Pulmonary artery endothelial cell (primary cell): ENCODE data around the gene BARX2. TPM values are rescaled to one million over a fixed set of nuclear protein-coding genes. Genes with fewer than 3 reads are reported as not detected.

Experiments used
- DNase-seq: peaks from one replicate; pipeline ENCODE4 v3.0.0-alpha.2; 2011; ENCODE audit warnings: low read depth, low spot score
- total RNA-seq: library from RNA; depleted of rRNA; stranded (reverse); fragments of >200 nt; gene quantifications from 2 replicates; pipeline ENCODE4 v1.2.3, GENCODE V29; 2014

BARX2 gene
- total RNA-seq, 1 donor from 2014 or later, result not detected

DNA sequence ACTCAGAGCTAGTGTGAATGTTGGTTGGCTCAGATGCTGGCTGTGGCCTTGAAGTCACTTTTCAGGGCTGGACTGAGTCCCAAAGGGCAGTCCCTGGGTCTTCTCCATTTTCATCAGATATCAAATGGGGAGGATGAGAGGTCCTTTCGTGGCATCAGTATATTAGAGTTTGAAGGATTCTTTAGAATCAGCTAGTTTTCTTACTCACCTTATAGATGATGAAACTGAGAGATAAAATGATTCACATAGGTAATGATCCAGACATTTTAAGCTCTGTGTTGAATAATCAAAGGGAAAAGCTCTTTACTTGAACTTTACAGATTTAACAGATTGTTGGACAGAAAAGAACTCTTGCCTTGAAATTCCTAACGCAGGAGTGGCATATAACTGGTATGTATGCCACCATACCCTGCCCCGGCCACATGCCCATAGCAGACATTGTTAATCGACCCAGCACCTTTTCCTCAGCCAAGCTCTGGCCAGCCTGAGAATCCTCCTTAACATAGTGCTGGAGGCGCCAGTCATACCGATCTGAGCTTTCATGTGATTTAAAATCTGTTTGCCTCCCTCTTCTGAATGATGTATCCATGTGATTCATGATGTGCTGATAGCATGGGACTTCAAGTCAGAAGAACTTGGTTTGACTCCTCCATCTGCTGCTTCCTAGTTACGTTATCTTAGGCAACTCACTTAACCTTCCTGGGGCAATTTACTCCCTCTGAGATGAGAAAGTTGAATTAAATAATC, 60.0 kb downstream of the BARX2 start:
- DNase-seq, result no peak

DNA sequence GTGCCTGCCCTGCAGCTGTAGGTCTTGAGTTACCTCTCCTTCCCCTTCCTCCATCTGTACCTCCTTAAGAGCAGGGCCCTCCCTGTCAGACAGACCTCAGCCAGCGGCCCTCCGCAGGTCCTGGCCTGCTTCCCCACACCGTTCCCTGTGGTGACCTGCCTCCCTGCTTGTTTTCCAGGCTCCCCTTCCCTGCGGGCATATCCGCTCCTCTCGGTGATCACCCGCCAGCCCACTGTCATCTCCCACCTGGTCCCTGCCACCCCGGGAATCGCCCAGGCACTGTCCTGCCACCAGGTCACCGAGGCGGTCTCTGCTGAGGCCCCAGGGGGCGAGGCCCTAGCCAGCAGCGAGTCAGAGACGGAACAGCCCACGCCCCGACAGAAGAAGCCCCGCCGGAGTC, 60.9 kb downstream of the BARX2 start:
- DNase-seq, result no peak

DNA sequence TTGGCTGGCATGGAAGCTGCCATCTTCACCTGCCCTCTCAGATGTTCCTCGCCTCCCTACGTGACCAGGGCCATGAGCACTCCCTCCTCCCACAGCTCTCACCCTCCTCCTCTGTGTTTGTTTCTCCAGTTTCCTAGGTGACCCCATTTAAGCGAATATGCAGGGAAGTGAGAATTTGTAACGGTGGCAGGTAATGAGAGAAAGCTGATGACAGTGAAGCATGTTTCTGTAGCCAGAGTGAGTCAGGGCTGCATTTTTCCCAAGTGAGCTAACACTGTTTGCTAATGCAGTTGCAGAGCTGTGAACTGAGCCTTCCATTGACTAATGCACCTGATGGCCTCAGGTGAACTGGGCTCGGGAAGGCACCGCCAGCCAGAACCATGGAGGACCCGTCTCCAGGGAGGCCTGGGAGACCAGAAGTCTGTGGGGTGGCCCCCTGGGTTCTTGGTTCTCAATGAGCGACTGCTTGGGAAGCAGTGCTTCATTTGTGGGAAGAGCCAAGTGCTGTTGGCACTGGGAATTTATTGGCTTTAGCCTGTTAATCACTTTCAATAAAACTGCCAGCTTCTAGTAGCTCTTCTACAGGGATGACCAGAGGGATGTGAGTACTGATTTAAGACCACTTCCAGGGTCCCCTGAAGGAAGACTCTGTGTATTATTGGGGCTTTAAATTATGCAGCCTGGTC, 64.5 kb downstream of the BARX2 start:
- DNase-seq, result no peak

DNA sequence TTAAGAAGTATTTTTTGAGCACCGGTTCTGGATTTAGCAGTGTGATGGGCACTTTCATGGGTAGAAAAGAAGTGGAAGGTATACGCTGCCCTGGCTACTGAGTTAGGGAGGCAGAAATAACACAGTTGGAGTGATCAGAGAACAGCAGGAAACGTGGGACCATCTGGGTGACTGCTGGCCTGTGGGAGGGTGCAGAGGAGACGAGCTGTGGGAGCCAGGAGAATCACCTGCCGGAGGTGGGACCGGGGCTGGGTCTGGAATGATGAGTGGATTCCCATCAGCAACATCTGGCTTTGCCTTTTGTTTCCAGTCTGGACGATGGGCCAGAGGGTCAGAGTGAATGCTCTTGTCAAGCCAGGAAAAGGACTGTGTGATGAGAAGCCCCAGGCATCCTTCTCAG, 66.5 kb downstream of the BARX2 start:
- DNase-seq, result no peak

DNA sequence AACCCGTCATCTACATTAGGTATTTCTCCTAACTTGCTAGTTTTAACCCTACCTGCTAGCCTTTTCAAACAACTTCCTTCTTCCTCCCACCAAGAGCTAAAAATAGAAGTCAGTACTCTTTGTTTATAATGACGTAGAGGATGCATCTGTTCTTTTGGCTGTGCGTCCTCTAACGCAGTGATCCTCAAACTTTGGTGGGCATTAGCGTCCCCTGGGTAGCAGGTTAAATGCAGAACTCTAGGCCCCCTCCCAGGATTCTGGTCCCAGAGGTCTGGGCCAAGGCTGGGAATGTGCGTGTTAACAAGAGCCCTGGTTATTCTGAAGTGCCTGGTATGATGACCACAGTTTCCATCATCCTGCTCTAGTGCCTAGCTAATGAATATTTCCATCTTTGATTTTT, 67.6 kb downstream of the BARX2 start:
- no peak for DNase-seq

DNA sequence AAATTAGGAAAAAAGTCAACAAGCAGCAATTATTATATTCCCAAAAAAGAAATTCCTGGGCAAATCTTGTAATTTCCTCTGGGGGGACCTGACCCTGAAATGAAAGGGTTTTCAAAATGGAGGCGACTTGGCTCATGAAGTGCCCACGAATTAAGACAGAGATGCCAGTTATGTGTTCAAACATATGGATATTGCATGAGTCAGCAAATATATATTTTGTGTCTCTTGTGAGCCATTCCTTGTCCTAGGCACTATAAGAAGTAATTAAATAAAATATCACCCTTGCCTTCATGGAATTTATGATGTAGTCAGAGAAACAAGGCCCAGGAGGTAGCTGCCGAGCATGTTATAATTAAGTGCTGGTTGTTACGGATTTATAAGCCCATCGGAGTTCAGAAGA, 68.6 kb downstream of the BARX2 start:
- no peak for DNase-seq

DNA sequence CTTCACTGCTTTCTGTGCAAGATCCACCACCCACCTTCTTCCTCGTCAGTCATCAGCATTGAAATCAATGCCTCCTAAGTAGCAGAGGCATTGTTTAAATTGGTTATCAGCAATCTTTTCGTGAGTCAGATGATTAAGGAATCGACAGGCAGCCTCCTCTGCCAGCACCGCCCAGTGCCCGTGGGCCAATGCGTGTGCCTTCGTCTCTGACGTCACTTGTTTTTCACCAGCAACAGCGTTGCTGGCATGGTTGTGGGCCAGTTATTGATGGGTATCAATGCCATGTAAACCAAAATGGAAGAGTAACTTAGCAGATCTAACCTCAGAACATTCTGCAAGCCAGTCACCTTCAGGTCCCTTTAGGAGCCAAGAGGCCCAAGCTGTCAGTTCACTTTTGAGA, 69.6 kb downstream of the BARX2 start:
- DNase-seq, result no peak

DNA sequence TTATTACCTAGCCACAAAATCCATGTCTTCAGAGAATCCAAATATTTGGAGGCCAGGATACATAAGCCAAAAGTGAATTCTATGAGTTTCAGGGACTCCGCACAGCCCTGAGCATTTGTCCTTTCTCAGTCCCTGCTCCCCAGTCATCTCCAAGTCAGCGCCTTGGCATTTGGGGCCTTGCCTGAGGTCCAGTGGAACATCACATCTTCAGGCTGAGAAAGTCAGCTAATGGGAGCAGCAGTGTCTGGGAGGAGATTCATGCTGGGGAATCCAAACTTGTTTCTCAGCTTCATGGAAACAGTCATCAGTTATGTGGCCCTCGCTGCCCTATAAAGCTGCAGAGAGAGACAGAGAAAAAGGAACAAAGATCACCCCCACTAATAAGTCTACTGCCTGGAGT, 70.9 kb downstream of the BARX2 start:
- no peak for DNase-seq

DNA sequence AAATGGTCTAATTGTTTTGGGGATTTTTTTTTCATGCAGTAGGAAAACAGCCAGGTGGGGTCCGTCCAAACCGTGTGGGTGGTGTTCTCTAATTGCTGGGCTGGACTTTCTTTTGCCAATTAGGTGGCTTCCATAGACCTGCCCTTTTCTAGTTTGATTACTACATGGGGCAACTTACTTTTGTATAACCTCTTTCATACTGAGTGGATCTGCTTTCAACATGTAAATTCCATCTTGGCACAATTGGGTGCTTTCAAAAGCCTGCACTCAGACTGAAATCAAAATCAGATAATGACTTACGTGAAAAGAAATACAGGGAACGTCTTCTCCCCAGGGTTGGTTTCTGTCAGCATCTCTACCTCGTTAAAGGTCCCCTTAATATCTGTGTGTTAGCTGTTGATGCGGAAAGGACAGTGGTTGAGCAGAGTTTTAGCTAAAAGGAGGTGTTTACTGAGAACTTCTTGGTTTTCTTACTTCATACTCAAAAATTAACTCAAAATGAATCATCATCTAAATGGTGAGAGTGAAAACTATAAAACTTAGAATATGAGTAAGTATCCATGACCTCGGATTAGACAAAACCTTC, 72.1 kb downstream of the BARX2 start:
- no peak for DNase-seq

DNA sequence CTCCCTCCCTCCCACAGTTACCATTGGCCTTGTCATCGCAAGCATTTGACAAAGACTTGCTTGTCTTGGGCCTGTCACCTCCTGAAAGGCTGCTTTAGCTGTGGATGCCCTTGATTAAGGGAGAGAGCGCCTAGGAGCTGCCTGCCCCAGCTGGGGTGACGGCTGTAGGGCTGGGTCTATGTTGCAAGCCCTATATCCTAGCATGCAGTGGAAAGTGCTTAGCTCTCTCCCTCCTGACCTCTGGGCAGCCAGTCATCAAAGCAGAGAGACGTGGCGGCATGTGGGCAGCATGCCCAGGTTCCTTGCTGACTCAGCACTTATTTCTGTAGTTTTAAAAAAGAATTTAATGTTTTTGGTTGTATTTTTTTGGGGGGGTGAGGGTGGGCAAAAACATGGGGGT, 75.9 kb downstream of the BARX2 start:
- DNase-seq, result no peak

DNA sequence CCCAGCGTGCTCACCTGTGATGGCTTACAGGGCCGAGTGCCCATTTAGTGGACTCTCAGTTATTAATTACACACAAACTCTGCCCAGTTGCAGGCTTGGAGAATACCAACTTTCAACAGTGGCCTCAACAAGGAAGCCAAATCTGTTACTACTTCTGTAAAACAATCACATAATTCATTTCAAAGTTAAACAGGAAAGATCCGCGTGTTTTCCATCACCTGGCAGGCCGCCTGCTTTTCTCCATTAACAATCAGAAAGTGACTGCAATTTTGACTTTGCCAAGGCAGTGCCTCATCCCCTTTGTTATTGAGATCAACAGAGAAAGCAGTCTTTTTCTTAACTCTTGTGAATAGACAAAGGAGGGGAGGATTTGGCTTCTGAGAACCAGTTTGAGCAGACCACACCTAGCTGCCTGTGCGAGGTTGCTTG, 77.7 kb downstream of the BARX2 start:
- no peak for DNase-seq

DNA sequence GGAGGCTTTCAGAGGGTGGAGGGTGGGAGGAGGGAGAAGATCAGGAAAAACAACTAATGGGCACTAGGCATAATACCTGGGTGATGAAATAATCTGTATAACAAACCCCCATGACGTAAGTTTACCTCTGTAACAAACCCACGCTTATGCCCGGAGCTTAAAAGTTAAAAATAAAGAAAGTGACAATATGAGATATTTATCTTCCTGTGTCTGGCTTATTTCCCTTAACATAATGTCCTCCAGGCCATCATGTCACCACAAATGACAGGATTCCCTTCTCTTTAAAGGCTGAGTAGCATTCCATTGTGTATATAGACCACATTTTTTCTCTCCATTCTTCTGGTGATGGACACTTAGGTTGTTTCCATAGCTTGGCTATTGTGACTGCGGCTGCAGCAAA, 79.5 kb downstream of the BARX2 start:
- no peak for DNase-seq

DNA sequence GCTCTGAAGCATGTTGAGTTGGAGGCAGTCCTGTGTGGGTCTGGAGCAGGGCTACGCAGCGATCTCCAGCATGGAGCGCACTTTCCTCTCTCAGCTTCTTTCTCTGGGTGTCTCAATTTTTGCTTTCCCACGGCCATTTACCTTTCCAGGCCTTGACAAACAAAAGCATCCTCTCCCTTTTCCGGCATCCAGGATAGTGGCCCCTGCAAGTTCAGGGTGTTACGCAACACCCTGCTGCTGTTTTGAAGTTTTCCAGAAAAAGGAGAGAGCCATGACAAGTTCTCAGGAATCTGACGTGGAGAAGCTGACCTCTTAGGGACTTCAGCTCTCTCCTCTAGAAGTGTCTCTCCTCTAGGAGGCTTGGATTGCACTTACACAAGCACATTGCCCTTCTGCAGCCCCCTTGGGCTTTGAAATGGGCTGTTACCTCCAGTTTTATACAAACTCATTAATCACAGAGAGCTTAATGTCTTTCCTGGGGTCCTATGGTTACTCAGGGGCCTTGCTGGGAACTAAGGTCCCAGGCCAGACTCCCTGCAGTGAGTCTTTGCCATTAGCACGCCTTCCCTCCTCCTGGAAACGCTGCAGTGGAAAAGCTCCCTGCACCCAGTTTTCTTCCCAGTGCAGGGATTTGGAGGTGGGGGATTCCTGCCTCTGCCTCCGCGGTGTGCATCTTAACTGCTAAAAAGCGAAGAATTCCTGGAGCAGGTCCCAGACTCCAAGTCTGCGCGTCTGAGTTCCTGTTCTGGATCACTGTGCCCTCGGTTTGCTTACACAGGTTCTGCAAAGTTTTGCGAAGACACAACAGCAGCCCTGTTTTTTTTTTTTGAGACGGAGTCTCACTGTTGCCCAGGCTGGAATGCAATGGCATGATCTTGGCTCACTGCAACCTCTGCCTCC, 80.4 kb downstream of the BARX2 start:
- no peak for DNase-seq

DNA sequence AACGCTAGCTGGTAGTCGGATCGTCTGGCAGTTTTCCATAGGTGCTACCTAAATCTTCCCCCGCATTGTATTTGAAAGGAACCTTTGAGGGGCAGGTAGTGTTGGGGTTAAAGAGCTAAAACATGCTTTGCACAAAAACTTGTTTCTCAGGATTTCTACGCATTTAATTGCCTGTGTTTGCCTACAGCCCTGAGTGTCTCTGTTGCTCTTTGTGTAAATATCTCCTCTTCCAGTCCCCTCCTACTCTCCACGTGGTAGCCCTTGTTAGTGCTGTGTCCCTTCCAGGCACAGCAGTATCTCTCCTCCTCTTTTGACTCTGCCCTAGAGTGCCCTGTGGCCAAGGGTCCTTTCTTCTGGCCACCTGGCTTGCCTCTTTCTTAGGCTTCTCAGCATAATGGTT, 81.7 kb downstream of the BARX2 start:
- DNase-seq, result no peak

DNA sequence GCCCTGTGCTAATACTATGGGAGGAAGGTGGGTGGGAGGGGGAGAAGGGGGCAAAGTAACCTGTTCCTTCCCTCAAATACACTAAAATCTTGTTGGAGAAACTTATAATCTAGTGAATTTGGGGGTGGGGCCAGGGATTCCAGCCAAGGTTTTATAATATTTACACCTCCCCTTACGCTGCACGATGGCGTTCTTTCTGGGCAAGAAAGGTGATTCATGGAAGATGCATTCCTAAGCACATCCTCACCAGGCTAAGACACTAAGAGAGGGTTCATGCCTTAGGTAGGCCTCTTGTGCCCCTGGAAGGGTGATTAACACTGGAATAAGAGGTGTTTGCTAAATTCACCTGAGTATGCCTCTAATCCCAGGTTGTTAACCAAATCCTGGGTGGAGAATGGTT, 82.6 kb downstream of the BARX2 start:
- no peak for DNase-seq

DNA sequence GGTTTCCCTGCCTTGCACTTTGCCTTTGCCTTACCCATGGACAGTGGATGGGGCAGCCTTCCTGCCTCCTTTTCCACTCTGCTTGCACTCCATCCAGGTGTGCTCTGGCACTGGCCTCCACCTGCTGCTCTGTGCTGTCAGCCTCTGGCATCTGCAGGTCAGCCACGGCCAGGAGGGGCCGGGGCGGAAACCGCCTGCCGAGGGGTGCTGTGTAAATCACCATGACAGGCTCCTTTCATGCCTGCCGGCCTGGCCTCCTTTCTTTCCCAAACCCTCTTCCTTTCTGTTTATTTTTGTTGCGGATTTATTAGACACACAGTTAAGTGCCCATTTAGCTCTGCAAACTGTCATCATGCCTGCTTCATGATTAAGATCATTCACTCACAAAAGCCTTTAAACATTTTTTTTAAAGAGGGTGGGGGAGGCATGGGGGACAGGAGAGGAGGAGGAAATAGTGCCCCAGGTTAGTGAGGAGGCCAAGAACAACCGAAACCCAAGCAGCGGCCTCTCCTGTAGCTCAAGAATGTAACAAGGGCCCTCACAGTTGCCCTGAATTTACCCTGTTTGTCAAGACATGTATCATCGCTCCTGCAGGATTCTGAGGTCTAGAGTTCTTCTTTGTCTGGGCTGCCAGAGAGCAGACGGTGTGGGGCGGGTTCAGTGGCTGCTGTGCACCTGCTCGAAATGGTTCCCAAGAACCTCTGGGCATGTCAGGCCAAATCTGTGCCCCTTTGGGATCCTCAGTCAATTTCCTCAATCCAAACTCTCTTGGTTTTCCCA, 83.3 kb downstream of the BARX2 start:
- DNase-seq, result no peak

DNA sequence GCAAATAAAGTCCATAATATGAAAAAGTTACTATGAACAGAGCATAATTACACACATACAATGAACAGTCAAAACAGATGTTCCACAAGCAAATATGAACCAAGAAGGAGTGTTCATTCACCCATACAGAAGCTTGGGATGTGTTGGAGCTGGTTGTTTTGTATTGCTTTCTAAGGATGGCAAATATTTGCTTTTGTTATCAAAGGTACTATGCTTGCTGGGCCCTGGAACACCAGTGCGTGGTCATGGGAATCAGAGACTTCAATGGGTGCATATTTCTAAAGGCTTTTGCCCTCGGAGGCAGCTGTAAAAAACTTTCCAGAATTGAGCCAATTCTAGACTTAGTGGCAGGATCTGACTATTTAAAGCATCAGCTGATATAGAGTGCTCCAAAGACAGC, 85.1 kb downstream of the BARX2 start:
- DNase-seq, result no peak

DNA sequence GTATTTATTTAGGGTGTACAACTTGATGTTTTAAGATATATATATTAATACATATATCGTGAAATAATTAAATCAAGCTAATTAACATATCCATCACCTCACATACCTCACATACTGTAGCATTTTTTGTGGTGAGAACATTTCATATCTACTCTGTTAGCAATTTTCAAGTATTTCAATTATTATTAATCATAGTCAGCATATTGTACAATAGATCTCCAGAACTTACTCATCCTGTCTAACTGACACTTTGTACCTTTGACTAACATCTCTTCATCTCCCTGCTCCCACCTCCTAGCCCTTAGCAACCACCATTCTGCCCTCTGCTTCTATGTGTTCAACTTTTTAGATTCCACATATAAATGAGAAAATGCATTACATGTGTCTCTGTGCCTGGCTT, 108.4 kb downstream of the BARX2 start:
- no peak for DNase-seq

DNA sequence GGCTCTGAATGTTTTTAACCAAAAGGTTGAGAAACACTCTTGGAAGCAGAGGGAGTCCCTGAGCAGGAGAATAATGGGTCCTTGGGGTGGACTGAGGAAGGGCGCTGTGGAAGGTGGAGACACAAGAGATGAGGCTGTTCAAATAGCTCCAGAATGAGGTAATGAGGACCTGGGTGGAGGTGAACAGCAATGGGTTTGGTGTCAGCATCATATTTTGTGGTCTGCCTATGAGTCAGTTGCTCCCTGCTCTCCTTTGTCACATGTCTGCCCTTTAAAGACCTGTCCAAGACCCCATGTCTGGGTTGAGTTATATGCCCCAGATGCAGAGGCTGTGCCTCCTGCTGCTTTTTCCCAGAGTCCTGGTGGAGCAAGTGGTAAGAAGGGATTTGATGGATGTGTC, 113.6 kb downstream of the BARX2 start:
- DNase-seq, result no peak

DNA sequence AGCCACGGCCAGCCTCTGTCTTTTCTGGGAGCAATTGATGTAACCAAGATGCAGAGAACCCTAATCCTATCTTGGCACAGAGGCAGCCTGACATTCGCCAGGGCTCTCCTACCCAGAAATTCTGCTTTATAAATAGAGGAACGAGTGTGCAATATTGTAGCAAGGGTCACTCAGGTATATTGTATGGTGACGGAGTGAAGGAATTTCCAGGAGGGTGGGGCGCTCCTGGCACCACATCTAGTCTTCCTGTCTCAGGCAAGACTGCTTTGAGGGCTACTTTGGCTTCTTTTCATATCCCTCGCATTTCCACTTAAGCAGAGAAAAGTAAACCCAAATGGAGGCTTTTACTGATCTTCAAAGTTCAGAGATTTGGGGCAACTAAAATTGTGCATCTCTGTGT, 114.4 kb downstream of the BARX2 start:
- DNase-seq, result no peak

DNA sequence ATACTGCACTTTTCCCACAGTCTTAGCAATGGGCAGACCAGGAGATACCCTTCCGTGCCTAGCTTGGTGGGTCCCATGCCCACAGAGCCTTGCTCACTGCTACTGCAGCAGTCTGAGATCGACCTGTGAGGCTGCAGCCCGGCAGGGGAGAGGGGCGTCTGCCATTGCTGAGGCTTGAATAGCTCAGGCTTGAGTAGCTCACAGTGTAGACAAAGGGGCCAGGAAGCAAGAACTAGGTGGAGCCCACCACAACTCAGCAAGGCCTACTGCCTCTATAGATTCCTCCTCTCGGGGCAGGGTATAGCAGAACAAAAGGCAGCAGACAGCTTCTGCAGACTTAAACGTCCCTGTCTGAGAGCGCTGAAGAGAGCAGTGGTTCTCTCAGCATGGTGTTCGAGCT, 118.1 kb downstream of the BARX2 start:
- no peak for DNase-seq
